ENCODE measurements around the gene MCCC1.

GRCh38 chr3:183080628-183081027, 18.7 kb downstream of the MCCC1 start:
- TF ChIP-seq CTCF (conservative IDR thresholded peaks at IDR 0.05) (no peak), EZH2 (IDR thresholded peaks at IDR 0.05; ENCODE audit: low read depth) (no peak)

Data from PC-9 (cell line).